H9 (cell line): Measurements from ENCODE around the gene SFXN1. TPM values are rescaled to one million over a fixed set of nuclear protein-coding genes. Genes with fewer than 3 reads are reported as not detected.

ENCODE experiments used
- DNase-seq: peaks from one replicate; pipeline ENCODE4 v3.0.0-alpha.2; 2017
- H2AFZ ChIP-seq: one replicate; pipeline ENCODE4 v1.6.1; 2013; ENCODE audit warnings: mild to moderate bottlenecking, low read length, control low read depth, moderate library complexity
- H2AK5ac ChIP-seq: 2 replicates; pipeline ENCODE4 v1.6.1; 2013; ENCODE audit warnings: low read length, control low read depth, mixed read lengths; ENCODE audit not compliant: insufficient read length
- H2BK120ac ChIP-seq: one replicate; pipeline ENCODE4 v1.6.1; 2013; ENCODE audit warnings: low read depth, mild to moderate bottlenecking, low read length, control low read depth, inconsistent platforms; ENCODE audit not compliant: poor library complexity, severe bottlenecking
- H2BK12ac ChIP-seq: 2 replicates; pipeline ENCODE4 v1.6.1; 2013; ENCODE audit warnings: low read length, control low read depth, mixed read lengths, low read depth; ENCODE audit not compliant: insufficient read length
- H2BK15ac ChIP-seq: 2 replicates; pipeline ENCODE4 v1.6.1; 2013; ENCODE audit warnings: low read depth, low read length, control low read depth
- H2BK20ac ChIP-seq: one replicate; pipeline ENCODE4 v1.6.1; 2013; ENCODE audit warnings: low read depth, mild to moderate bottlenecking, low read length, control low read depth, inconsistent platforms; ENCODE audit not compliant: poor library complexity, severe bottlenecking
- H2BK5ac ChIP-seq: 2 replicates; pipeline ENCODE4 v1.6.1; 2013; ENCODE audit warnings: low read length, control low read depth, mixed read lengths; ENCODE audit not compliant: insufficient read length
- H3K14ac ChIP-seq: 2 replicates; pipeline ENCODE4 v1.6.1; 2013; ENCODE audit warnings: low read length, control low read depth; ENCODE audit not compliant: insufficient read depth
- H3K18ac ChIP-seq: 2 replicates; pipeline ENCODE4 v1.6.1; 2013; ENCODE audit warnings: low read depth, mild to moderate bottlenecking, mixed read lengths, low read length, control low read depth; ENCODE audit not compliant: insufficient read length
- H3K23ac ChIP-seq: 2 replicates; pipeline ENCODE4 v1.6.1; 2013; ENCODE audit warnings: low read length, control low read depth, mixed read lengths, low read depth; ENCODE audit not compliant: insufficient read length
- H3K23me2 ChIP-seq: 2 replicates; pipeline ENCODE4 v1.6.1; 2013; ENCODE audit warnings: low read depth, mild to moderate bottlenecking, mixed read lengths, low read length, control low read depth; ENCODE audit not compliant: insufficient read length, poor library complexity, severe bottlenecking
- H3K27ac ChIP-seq: 2 replicates; pipeline ENCODE4 v1.5.1; 2013; ENCODE audit warnings: low read length, control low read depth, mixed read lengths, low read depth; ENCODE audit not compliant: insufficient read length
- H3K27me3 ChIP-seq: 2 replicates; pipeline ENCODE4 v1.6.1; 2013; ENCODE audit warnings: low read length, control low read depth, inconsistent platforms; ENCODE audit not compliant: insufficient read depth
- H3K4ac ChIP-seq: 2 replicates; pipeline ENCODE4 v1.6.1; 2013; ENCODE audit warnings: low read depth, mild to moderate bottlenecking, control low read depth, inconsistent platforms, low read length, moderate library complexity
- H3K4me1 ChIP-seq: 2 replicates; pipeline ENCODE4 v1.6.1; 2013; ENCODE audit warnings: low read length, control low read depth, inconsistent platforms; ENCODE audit not compliant: insufficient read depth
- H3K4me2 ChIP-seq: 2 replicates; pipeline ENCODE4 v1.6.1; 2013; ENCODE audit warnings: low read length, control low read depth, mixed read lengths; ENCODE audit not compliant: insufficient read length, insufficient read depth
- H3K56ac ChIP-seq: 2 replicates; pipeline ENCODE4 v1.6.1; 2013; ENCODE audit warnings: low read depth, mild to moderate bottlenecking, mixed read lengths, low read length, control low read depth; ENCODE audit not compliant: insufficient read length
- H3K79me1 ChIP-seq: 2 replicates; pipeline ENCODE4 v1.6.1; 2013; ENCODE audit warnings: low read depth, mild to moderate bottlenecking, moderate library complexity, low read length, control low read depth, inconsistent platforms; ENCODE audit not compliant: insufficient read depth, poor library complexity, severe bottlenecking
- H3K79me2 ChIP-seq: 2 replicates; pipeline ENCODE4 v1.6.1; 2013; ENCODE audit warnings: low read length, control low read depth, inconsistent platforms; ENCODE audit not compliant: insufficient read depth
- H3K9ac ChIP-seq: 2 replicates; pipeline ENCODE4 v1.6.1; 2013; ENCODE audit warnings: low read length, control low read depth, mixed read lengths; ENCODE audit not compliant: insufficient read length; ENCODE audit errors: extremely low read depth
- H3K9me3 ChIP-seq: one replicate; pipeline ENCODE4 v1.6.1; 2013; ENCODE audit warnings: low read depth, low read length, inconsistent platforms; ENCODE audit not compliant: control insufficient read depth
- H3T11ph ChIP-seq: one replicate; pipeline ENCODE4 v1.6.1; 2013; ENCODE audit warnings: mild to moderate bottlenecking, low read length, control low read depth, inconsistent platforms
- H4K20me1 ChIP-seq: one replicate; pipeline ENCODE4 v1.6.1; 2013; ENCODE audit not compliant: control insufficient read depth, insufficient read length, insufficient read depth
- H4K5ac ChIP-seq: 2 replicates; pipeline ENCODE4 v1.6.1; 2013; ENCODE audit warnings: low read depth, mild to moderate bottlenecking, mixed read lengths, low read length, control low read depth; ENCODE audit not compliant: insufficient read length
- H4K8ac ChIP-seq: replicated peaks from 2 replicates; pipeline ENCODE4 v1.6.1; 2013; ENCODE audit warnings: low read length, control low read depth, mixed read lengths, low read depth; ENCODE audit not compliant: insufficient read length
- H4K91ac ChIP-seq: 2 replicates; pipeline ENCODE4 v1.6.1; 2013; ENCODE audit warnings: low read depth, mild to moderate bottlenecking, moderate library complexity, mixed read lengths, low read length, control low read depth; ENCODE audit not compliant: insufficient read length
- H3K27ac Mint-ChIP-seq, 3 experiments: 2 replicates in 2 of 3; 3 replicates in 1 of 3; pipeline ENCODE4 v1.8.0; 2020 to 2021; ENCODE audit warnings: mixed read lengths in 3 of 3, mild to moderate bottlenecking in 1 of 3, moderate library complexity in 1 of 3
- H3K27me3 Mint-ChIP-seq: 2 replicates; pipeline ENCODE4 v1.8.0; 2021; ENCODE audit warnings: low read depth, mild to moderate bottlenecking, moderate library complexity, mixed read lengths
- H3K36me3 Mint-ChIP-seq, 3 experiments: 2 replicates in 2 of 3; 3 replicates in 1 of 3; pipeline ENCODE4 v1.8.0; 2020 to 2021; ENCODE audit warnings: low read depth in 3 of 3, mixed read lengths in 3 of 3; ENCODE audit not compliant: insufficient read depth in 1 of 3
- H3K4me1 Mint-ChIP-seq, 2 experiments: 2 replicates each; pipeline ENCODE4 v1.8.0; 2020; ENCODE audit warnings: mixed read lengths in 2 of 2
- H3K4me3 Mint-ChIP-seq, 2 experiments: 2 replicates in 1 of 2; 3 replicates in 1 of 2; pipeline ENCODE4 v1.8.0; 2020 to 2021; ENCODE audit warnings: mild to moderate bottlenecking in 2 of 2, mixed read lengths in 2 of 2, moderate library complexity in 1 of 2
- H3K9me3 Mint-ChIP-seq, 2 experiments: 2 replicates in 1 of 2; 3 replicates in 1 of 2; pipeline ENCODE4 v1.8.0; 2020; ENCODE audit warnings: mild to moderate bottlenecking in 2 of 2, mixed read lengths in 2 of 2, moderate library complexity in 1 of 2
- CTCF ChIP-seq: fragments of 200-600 bp; sonication (generic); conservative IDR thresholded peaks from 3 replicates; pipeline ENCODE4 v1.8.0; 2021; ENCODE audit warnings: antibody characterized with exemption, mild to moderate bottlenecking
- WGBS: extraction: QIAGEN DNeasy Blood & Tissue Kit; methylation state at CpG from one replicate; pipeline ENCODE4 v1.1.7; 2013; ENCODE audit warnings: missing lambda C conversion rate, low lambda C conversion rate, mixed read lengths; ENCODE audit not compliant: insufficient read length; ENCODE audit errors: extremely low coverage; 5-methylcytosine and 5-hydroxymethylcytosine counted together
- total RNA-seq: library from RNA; stranded (reverse); gene quantifications from 2 replicates; pipeline ENCODE4 v1.2.1, GENCODE V29; 2021

The SFXN1 gene
- total RNA-seq, 1 experiment from 2014 or later = 99.2 TPM

GRCh38 chr5:175564716-175565115 lies 86.4 kb downstream of the SFXN1 start:
- Mint-ChIP-seq H3K36me3 (peaks cover 0 to 1% (median 0%) of the 10 kb centered on the region in 3 experiments; a peak in 2 of 7 replicates), H3K4me3 (no peak overlapping the region), H3K27ac (no peak overlapping the region), H3K4me1 (peaks cover 24 to 28% of the 10 kb centered on the region in 2 experiments), H3K27me3 (no peaks in the 10 kb centered on the region; the same call in 1 of the 2 replicates), H3K9me3 (no peaks in the 10 kb centered on the region; a peak in 2 of 5 replicates)
- Histone ChIP-seq H3K4me1 (peaks cover 9% of the 10 kb centered on the region; the same call in 1 of the 2 replicates), H3K18ac (no peak overlapping the region), H2BK12ac (no peak overlapping the region), H2BK5ac (no peak overlapping the region), H2BK120ac (no peak overlapping the region), H3K56ac (no peak overlapping the region), H4K20me1 (no peaks in the 10 kb centered on the region), H3K79me1 (no peaks in the 10 kb centered on the region), H3K9ac (no peak overlapping the region), H3K9me3 (no peaks in the 10 kb centered on the region), H4K91ac (no peak overlapping the region), H4K5ac (no peak overlapping the region), H2BK15ac (no peak overlapping the region), H3T11ph (no peak overlapping the region), H3K14ac (no peak overlapping the region), H3K23ac (no peak overlapping the region), H3K27ac (no peak overlapping the region), H3K23me2 (no peaks in the 10 kb centered on the region), H3K79me2 (no peaks in the 10 kb centered on the region), H2BK20ac (no peak overlapping the region), H3K4me2 (no peak overlapping the region), H3K27me3 (no peaks in the 10 kb centered on the region), H4K8ac (no peak overlapping the region), H2AFZ (no peak overlapping the region), H2AK5ac (no peak overlapping the region), H3K4ac (no peak overlapping the region)
- no peak for TF ChIP-seq CTCF
- WGBS = no CpG with 5 or more reads among the region's 1 CpG
- no peak for DNase-seq
